ENCODE results near the gene ATP1B1.

GRCh38 chr1:169137357-169137756 lies 30.9 kb downstream of the ATP1B1 start:
- no peak for TF ChIP-seq CTCF (IDR thresholded peaks at IDR 0.05; ENCODE audit: low read depth, low read length, poor library complexity, severe bottlenecking)
- TF ChIP-seq EZH2phosphoT487 (IDR thresholded peaks at IDR 0.05; ENCODE audit: borderline replicate concordance, low read length): no peak

Measured in DOHH2 (cell line).